IMR-90 (cell line): Measurements from ENCODE around the gene GABRE.

Experiments
- ELK1 ChIP-seq: fragments of 150-350 bp; IDR thresholded peaks from 2 replicates; pipeline ENCODE4 v1.6.1; 2016; ENCODE audit warnings: low read depth, mild to moderate bottlenecking, low read length, moderate library complexity, borderline replicate concordance
- USF2 ChIP-seq: fragments of 150-350 bp; IDR thresholded peaks from 2 replicates; pipeline ENCODE4 v1.6.1; 2017; ENCODE audit warnings: mild to moderate bottlenecking, antibody characterized with exemption, low read length, low read depth

GRCh38 chrX:151938172-151938571 lies 36.3 kb downstream of the GABRE start:
- TF ChIP-seq USF2 (no peak), ELK1 (no peak)
